ENCODE data around the gene RAPGEF6.

Gene RAPGEF6

DNA sequence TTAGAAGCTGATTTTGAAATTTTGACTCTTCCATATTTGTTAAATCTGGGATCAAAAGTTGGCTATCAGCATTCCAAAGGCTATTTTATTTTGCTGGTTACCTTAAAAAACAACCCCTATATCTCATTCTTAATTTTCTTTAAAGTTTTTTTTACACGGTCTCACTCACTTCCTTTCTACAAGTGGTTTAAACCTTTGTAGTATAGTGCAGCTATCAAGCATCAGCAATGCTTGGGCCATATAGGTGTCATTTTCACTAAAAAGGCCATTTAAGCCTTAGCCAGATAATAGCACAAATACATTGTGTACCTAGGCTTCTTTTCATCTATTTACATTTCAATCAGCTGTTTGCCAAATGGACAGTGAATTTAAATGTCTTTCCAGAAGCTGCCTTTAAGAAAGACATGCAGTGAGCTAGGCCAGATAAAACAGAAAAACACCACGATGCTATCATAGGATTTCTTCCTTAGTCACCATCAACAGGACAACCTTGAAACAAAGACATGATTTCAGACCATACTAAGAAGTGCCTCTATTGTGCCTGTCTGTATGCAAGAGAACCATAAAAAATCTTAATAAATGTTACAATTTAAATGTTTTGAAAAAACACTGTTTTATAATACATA lies 104.2 kb downstream of the RAPGEF6 start:
- Histone ChIP-seq H3K4me1 (ENCODE audit: low read length) (no peaks in the 10 kb centered on the region; the same call in 1 of the 2 replicates), H4K20me1 (ENCODE audit: insufficient read depth, low read length) (peaks cover 14% of the 10 kb centered on the region), H3K9me3 (ENCODE audit: insufficient read depth, low read length) (no peaks in the 10 kb centered on the region), H3K36me3 (replicated peaks; ENCODE audit: low read depth, low read length) (no peaks in the 10 kb centered on the region), H2AFZ (ENCODE audit: low read depth, low read length) (no peak overlapping the region), H3K4me3 (ENCODE audit: low read length) (no peak overlapping the region), H3K27me3 (ENCODE audit: low read depth, low read length) (no peaks in the 10 kb centered on the region), H3K79me2 (ENCODE audit: low read length) (no peaks in the 10 kb centered on the region), H3K27ac (ENCODE audit: low read length) (no peak overlapping the region), H3K4me2 (ENCODE audit: low read length) (no peak overlapping the region), H3K9ac (ENCODE audit: low read length) (no peak overlapping the region)
- TF ChIP-seq EZH2phosphoT487 (IDR thresholded peaks at IDR 0.05; ENCODE audit: low read depth), result no peak
- TF ChIP-seq, protein P1, sequence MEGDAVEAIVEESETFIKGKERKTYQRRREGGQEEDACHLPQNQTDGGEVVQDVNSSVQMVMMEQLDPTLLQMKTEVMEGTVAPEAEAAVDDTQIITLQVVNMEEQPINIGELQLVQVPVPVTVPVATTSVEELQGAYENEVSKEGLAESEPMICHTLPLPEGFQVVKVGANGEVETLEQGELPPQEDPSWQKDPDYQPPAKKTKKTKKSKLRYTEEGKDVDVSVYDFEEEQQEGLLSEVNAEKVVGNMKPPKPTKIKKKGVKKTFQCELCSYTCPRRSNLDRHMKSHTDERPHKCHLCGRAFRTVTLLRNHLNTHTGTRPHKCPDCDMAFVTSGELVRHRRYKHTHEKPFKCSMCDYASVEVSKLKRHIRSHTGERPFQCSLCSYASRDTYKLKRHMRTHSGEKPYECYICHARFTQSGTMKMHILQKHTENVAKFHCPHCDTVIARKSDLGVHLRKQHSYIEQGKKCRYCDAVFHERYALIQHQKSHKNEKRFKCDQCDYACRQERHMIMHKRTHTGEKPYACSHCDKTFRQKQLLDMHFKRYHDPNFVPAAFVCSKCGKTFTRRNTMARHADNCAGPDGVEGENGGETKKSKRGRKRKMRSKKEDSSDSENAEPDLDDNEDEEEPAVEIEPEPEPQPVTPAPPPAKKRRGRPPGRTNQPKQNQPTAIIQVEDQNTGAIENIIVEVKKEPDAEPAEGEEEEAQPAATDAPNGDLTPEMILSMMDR (IDR thresholded peaks at IDR 0.05; ENCODE audit: low read depth, low read length), result no peak

DNA sequence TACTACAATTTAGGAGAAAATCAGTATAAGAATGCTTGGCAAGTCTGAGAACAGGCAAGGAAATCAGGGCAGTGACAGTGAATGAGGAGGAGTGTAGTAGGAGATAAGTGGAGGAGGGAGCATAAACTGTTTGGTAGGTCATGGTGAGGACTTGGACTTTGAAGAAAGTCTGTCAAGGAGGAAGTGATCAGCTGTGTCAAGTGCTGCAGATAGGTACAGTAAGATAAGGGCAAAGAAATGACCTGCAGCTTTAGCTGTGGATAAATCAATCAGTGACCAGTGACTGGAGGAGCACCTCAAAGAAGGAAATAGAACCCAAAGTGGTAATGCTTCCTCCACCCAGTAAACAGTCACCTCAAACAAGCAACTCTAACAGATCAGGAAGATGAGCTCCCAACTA lies 106.3 kb downstream of the RAPGEF6 start:
- Histone ChIP-seq H3K4me2 (ENCODE audit: low read length) (no peak overlapping the region), H3K79me2 (ENCODE audit: low read length) (no peaks in the 10 kb centered on the region), H3K27ac (ENCODE audit: low read length) (no peak overlapping the region), H3K9me3 (ENCODE audit: insufficient read depth, low read length) (no peaks in the 10 kb centered on the region), H3K9ac (ENCODE audit: low read length) (no peak overlapping the region), H3K4me3 (ENCODE audit: low read length) (no peak overlapping the region), H3K36me3 (replicated peaks; ENCODE audit: low read depth, low read length) (no peaks in the 10 kb centered on the region), H4K20me1 (ENCODE audit: insufficient read depth, low read length) (peaks cover 6% of the 10 kb centered on the region; the same call in 1 of the 2 replicates), H2AFZ (ENCODE audit: low read depth, low read length) (no peak overlapping the region), H3K27me3 (ENCODE audit: low read depth, low read length) (no peaks in the 10 kb centered on the region), H3K4me1 (ENCODE audit: low read length) (no peaks in the 10 kb centered on the region)
- TF ChIP-seq EZH2phosphoT487 (IDR thresholded peaks at IDR 0.05; ENCODE audit: low read depth), result no peak
- TF ChIP-seq, protein P1 (IDR thresholded peaks at IDR 0.05; ENCODE audit: low read depth, low read length), result no peak

DNA sequence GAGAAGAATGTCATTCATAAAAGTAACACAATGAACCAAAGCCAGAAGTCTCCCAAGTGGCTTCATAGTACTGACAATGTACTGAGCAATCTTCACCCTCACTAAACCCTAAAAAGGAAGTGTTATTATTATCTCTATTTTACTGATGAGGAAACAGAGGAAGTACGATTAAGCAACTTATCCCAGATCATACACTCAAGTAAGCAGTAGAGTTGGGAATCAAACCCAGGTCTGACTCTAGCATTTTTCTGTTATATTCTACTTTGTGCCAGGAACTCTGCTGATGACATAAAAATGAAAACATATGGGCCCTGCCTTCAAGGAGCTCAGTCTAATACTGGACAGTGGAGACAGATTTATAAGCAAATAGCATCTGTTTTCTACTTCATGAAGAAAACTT lies 109.2 kb downstream of the RAPGEF6 start:
- Histone ChIP-seq H3K9me3 (ENCODE audit: insufficient read depth, low read length) (no peaks in the 10 kb centered on the region), H3K27ac (ENCODE audit: low read length) (no peak overlapping the region), H3K27me3 (ENCODE audit: low read depth, low read length) (no peaks in the 10 kb centered on the region), H3K36me3 (replicated peaks; ENCODE audit: low read depth, low read length) (no peaks in the 10 kb centered on the region), H3K4me3 (ENCODE audit: low read length) (no peak overlapping the region), H3K4me2 (ENCODE audit: low read length) (no peak overlapping the region), H3K79me2 (ENCODE audit: low read length) (no peaks in the 10 kb centered on the region), H3K4me1 (ENCODE audit: low read length) (no peaks in the 10 kb centered on the region), H2AFZ (ENCODE audit: low read depth, low read length) (no peak overlapping the region), H4K20me1 (ENCODE audit: insufficient read depth, low read length) (peaks cover 1% of the 10 kb centered on the region; the same call in 1 of the 2 replicates), H3K9ac (ENCODE audit: low read length) (no peak overlapping the region)
- TF ChIP-seq, protein P1 (IDR thresholded peaks at IDR 0.05; ENCODE audit: low read depth, low read length), result no peak
- no peak for TF ChIP-seq EZH2phosphoT487 (IDR thresholded peaks at IDR 0.05; ENCODE audit: low read depth)

DNA sequence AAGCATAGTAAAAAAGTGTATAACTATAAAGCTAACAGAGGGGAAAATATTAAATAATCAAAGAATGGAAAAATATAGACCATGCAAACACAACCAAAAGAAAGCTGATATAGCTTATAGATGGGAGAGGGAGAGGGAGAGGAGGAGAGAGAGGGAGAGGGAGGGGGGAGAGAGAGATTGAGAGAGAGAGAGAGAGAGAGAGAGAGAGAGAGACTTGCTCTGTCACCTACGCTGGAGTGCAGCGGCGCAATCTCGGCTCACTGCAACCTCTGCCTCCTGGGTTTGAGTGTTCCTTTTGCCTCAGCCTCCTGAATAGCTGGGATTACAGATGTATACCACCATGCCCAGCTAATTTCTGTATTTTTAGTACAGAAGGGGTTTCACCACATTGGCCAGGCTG lies 110.6 kb downstream of the RAPGEF6 start:
- no peaks in the 10 kb centered on the region for H3K36me3 ChIP-seq (replicated peaks; ENCODE audit: low read depth, low read length)
- H3K4me1 ChIP-seq (ENCODE audit: low read length), result no peaks in the 10 kb centered on the region
- TF ChIP-seq EZH2phosphoT487 (IDR thresholded peaks at IDR 0.05; ENCODE audit: low read depth), result no peak
- TF ChIP-seq, protein P1 (IDR thresholded peaks at IDR 0.05; ENCODE audit: low read depth, low read length), result no peak
- no peaks in the 10 kb centered on the region for H3K9me3 ChIP-seq (ENCODE audit: insufficient read depth, low read length)
- no peak overlapping the region for H3K27ac ChIP-seq (ENCODE audit: low read length)
- H3K79me2 ChIP-seq (ENCODE audit: low read length), result no peaks in the 10 kb centered on the region
- no peaks in the 10 kb centered on the region; the same call in 1 of the 2 replicates for H4K20me1 ChIP-seq (ENCODE audit: insufficient read depth, low read length)
- no peak overlapping the region for H3K9ac ChIP-seq (ENCODE audit: low read length)
- no peak overlapping the region for H3K4me2 ChIP-seq (ENCODE audit: low read length)
- no peak overlapping the region for H2AFZ ChIP-seq (ENCODE audit: low read depth, low read length)
- H3K27me3 ChIP-seq (ENCODE audit: low read depth, low read length), result no peaks in the 10 kb centered on the region
- no peak overlapping the region for H3K4me3 ChIP-seq (ENCODE audit: low read length)
